Globus pallidus (tissue), 1 donor: Measurements from ENCODE around the gene HNRNPL.
"Not testable (repeated sequence)": the region's sequence is repeated elsewhere in the genome, so short reads cannot be mapped to it uniquely, and the experiment has no call there.

Experiments
- DNase-seq: peaks from one replicate; pipeline ENCODE4 v3.0.0-alpha.2; 2015; ENCODE audit warnings: low spot score

HNRNPL gene

DNA sequence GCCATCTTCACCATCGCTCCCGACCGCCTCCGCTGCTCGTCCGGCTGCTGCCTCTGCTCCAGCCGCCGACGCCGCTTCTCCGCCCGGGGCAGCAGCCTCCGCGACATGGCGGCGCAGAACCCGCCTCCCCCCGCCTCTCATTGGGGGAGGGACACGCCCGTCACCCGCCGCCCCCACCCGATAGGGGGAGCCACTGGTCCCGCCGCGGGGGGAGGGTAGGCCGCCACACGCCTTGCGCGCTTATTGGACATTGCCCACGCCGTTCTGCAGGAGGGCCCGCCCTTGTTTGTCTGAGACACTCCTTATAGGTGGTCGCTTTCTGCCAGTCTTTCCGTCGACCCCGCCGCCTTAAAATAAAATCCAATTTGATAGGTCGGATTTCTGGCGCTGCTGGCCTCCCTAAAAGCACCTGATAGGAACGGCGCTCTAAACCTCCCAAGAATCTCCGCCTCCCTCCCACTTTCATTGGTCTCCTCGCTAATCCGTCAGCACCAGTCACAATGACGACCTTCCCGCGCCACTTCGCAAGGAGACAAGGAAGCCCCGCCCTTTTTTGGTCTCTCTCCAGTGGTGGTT, at the start of gene HNRNPL:
Gene HNRNPL (minus strand): TSS at position 127 of the 576 bp plus-strand sequence. CDS start 20 bp downstream, at position 107.
- peak; percentile 100 for DNase-seq

- DNase-seq, result peak; percentile 43
Measured at GRCh38 chr19:38898788-38899446, 49.1 kb upstream of the HNRNPL start.

DNA sequence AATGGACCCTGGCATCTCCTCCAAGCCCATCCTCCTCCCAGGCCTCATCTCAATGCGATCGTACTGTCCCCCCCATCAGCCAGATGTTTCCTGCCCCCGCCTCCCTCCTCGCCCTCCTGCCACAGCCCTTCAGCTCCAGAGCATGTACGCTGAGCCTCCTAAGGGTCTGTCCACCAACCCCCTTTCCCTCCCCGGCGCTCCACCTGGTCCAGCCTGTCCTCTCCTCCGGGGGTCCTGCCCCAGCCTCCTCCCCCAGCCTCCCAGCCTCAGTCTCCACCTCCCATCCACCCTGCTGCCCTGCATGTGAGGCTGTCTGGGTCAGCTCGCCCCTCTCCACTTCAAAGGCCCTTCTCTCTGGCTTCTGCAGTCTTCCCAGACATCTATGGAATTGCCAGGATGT, 45.2 kb upstream of the HNRNPL start:
- DNase-seq, result no peak

DNA sequence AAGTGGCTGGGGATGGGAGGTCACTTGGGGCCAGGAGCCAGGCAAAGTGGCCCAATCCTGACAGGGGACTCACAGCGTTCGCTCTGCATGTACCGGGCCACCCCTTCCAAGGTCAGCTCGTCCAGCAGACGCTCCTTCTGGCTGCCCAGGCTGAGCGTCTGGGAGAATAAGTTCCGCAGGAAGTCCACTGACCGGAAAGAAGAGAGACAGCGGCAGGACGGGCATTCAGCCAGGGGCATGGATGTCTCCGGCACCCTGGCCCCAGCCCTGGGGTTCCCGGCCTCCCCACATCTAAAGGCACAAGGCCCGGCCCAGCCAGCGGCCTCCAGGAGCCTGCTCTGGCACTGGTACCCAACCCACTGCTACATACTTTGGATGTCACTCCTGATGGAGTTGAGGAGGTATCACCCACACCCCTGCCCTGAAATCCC, 43.6 kb upstream of the HNRNPL start:
- DNase-seq, result no peak

GRCh38 chr19:38892841-38893240, 43.1 kb upstream of the HNRNPL start:
- no peak for DNase-seq

DNA sequence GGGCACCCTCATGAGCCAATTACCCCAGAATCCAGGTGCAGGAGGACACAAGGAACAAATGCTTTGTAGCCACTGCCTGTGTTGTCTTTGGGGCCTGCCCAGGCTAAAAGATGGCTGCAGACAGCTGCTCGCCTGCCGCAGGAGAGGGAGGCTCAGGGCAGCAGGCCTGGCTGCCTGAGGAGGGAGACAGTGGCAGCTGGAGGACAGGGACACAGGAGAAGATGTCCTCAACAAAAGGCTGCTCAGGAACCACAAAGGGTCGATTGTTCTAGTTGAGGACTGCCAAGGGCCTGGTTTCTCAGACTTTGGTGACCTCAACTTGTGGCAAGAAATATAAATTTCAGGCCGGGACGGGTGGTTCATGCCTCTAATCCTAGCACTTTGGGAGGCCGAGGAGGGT, 42.0 kb upstream of the HNRNPL start:
- DNase-seq, result peak; percentile 89

DNA sequence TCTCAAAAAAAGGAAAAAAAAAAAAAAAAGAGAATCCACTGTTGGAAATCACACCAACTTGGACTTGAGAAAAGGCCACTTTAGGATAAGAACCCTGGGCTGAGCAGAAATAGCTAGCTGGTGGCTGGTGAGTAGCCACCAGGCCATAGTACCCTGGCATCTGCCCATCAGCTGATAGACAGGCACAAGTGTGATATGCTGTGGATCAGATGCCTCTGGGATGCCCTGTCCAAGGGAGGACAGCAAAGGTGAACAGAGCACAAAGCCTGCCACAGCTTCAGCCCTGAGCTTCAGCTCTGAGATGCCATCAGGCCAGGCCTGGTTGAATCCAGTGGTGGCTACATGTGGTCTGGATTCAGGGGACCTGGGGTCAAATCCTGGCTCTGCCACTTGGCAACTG, 40.9 kb upstream of the HNRNPL start:
- no peak for DNase-seq

DNA sequence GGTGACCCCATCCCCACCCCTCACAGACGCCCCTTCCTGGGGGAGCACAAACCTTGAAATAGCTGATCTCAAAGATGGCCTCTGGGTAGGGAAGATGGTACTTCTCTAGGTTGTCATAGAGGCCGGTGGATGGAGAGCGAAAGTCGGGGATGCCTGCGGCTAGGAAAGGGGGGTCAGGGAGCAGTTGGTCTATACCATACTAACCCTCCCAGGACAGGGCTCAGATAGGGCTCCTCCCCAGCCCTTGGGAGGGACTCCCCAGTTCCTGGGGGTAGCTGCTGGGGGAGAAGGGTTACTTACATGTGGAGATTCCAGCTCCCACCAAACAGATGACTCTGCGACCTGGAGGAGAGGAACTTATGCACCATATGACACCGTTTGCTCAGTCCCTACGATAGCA, 40.0 kb upstream of the HNRNPL start:
- no peak for DNase-seq

GRCh38 chr19:38888876-38889275, 39.1 kb upstream of the HNRNPL start:
- no peak for DNase-seq

DNA sequence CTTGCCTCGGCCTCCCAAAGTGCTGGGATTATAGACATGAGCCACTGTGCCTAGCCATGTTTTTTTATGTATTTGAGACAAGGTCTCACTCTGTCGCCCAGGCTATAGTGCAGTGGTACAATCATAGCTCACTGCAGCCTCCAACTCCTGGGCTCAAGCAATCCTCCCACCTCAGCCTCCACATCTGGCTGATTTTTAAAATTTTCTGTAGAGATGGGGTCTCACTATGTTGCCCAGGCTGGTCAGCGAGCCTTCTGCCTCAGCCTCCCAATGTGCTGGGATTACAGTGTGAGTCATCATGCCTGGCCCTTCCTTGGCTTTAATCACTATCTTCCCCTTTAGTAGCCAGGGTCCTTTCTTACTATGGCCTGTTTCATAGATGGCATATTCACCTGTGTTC, 34.9 kb upstream of the HNRNPL start:
- not testable (repeated sequence) for DNase-seq

GRCh38 chr19:38883286-38883685, 33.5 kb upstream of the HNRNPL start:
- DNase-seq, result no peak

DNA sequence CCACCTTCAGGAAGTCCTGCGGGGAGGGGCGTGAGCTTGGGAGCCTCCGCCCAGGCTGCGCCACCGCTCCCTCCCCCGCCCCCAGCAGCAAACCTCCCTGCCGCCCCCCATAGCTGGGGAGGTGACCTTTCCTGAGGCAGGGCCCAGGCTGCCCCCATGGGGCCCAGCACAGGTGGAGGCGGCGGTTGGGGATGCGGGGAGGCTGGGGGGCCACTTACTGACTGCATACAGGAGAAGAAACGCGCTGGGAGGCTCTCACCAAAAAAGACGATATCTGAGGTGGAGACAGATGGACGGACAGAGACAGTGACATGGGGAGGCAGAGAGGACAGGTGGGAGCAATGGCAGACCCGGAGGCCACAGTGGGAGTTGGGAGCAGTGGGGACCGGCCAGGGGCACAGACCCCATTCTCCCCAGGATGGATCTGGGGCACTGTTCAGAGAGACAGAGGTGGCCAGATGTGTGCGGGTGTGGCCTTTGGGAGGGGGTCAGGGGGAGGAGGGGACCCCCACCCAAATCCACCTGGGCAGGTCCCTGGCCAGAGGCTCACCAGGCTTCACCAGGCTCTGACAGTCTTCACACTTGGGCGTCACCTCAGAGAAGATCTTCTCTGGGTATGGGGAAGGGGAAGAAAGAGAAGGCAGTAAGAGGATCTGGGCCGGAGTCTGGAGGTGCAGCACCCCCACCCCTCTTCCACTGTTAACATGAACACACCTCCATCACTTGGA, 31.3 kb upstream of the HNRNPL start:
- no peak for DNase-seq

DNA sequence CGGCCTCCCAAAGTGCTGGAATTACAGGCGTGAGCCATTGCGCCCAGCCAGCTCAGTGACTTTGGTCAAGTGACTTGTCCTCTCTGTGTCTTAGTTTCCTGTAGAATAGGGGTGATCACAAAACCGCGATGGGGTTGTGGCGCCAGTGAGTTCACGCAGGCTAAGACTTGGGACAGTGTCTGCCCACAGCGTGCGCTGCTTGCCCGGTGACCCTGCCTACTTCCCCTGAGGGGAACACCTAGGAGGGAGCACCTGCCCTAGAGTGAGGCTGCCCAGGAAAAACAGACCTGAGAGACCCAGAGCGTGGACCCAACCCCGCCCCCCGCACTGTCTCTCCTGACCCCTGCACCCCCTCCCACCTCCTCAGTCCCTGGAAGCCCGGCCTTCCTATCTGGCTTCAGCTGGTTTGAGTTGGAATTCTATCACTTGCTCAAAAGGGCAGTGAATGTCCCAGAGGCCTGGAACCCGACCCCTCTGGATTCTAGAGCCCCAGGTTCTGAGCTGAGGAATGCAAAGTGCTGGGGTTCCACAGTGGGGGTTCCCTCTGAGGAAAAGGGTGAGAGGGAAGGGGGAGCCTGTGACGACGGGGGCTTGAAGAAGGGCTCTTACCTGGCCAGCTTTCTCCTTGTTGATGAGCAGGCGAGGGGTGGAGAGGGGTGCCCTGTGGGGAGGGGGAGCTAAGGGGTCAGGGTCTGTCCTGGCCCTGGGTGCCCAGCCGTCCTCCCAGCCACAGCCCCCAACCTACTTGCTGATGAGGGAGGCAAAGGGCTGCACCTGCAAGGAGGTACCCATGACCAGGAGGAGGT, 30.5 kb upstream of the HNRNPL start:
- no peak for DNase-seq

DNA sequence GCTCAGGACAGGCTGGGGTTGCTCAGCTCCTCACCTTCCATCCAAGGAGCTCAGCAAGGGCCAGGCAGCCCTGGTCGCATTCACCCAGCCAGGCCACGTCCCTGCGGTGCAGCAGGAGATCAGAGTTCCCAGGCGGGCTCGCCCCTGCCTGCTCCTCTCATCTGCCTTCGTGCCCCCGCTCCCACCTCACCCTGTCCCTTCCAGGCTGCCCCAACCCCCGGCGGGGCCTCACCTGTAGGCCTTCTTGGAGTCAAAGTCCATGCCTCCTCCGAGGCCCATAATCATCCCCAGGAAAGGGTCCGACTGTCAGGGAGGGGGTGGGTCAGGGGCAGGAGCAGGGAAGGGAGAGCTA, 29.6 kb upstream of the HNRNPL start:
- DNase-seq, result no peak

DNA sequence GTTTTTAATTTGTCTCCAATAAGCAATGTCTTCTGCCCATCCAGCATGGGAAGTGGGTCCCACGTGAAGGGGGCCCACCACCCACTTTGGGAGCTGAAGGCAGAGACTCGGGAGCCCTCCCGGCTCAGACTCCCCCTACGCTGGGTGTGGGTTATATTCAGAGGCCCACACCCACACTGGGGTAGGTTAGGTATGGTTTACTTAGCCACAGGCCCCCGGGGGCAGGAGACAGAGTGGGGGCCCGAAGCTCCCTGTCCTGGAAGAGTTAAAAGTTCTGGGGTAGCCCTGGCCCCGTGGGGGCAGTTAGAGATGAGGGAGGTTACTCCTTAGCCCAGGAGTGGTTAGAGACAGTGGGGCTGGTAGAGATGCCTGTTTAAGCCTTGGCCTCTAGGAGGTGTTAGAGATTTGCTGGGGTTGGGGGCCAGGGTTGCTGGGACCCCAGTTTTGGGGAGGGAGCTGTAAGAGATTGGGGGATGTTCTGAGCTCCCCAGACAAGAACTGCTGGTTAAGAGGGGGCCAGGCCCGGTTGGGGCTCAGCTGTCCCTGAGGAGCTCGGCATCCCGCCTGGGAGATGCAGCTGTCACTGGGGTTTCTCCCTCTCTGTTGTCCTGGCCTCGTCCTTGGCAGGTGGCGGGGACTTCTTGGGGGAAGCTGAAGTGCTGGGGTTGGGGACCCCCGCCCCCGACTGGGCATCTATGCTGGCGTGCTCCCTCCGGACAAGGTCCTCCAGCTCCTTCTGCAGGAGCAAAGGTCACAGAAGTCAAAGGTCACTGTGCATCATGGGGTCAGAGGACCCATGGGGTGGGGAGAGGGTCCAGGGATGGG, 29.0 kb upstream of the HNRNPL start:
- no peak for DNase-seq

- no peak for DNase-seq
Measured at GRCh38 chr19:38877781-38878574, 28.2 kb upstream of the HNRNPL start, which contains the start of gene RINL. RINL (minus strand) TSS chr19:38878275; CDS start chr19:38876742, 1,533 bp downstream.

- DNase-seq, result no peak
Measured at GRCh38 chr19:38875656-38876395, 26.0 kb upstream of the HNRNPL start.

- not testable (repeated sequence) for DNase-seq
Measured at GRCh38 chr19:38873400-38873799, 23.6 kb upstream of the HNRNPL start.

DNA sequence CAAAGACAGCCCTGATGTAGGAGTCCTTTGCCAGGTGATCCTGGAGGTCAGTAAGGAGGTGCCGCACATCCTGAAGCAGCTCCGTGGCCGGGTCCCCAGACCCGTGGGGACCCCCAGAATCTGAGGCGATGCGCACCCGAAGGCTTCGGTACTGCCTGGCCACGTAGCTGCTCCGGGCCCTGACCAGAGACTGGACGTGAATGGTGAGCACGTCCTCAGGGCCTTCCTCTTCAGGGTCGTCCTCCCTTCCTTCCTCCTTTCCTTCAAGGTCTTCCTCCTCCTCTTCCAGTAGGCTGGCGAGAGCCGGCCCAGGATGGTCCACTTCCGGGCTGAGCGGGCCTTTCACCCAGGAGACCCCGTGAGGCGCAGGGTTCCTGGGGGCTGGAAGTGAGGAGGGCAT, 20.8 kb upstream of the HNRNPL start:
- DNase-seq, result no peak
